SU-DHL-6 (cell line): ENCODE data around the gene MIDN.

Experiments
- EZH2phosphoT487 ChIP-seq: fragments of 200-600 bp; sonication (generic), shearing (Covaris generic); conservative IDR thresholded peaks from 2 replicates; pipeline ENCODE4 v1.6.1; 2018; ENCODE audit warnings: mild to moderate bottlenecking, antibody characterized with exemption, low read length, moderate library complexity, mixed read lengths
- TF ChIP-seq, protein P1 (sequence below): fragments of 200-600 bp; sonication (generic); IDR thresholded peaks from one replicate; pipeline ENCODE4 v1.5.1; 2017; ENCODE audit warnings: antibody characterized with exemption, mild to moderate bottlenecking, low read length, moderate library complexity; ENCODE audit not compliant: insufficient read depth, poor library complexity, severe bottlenecking

DNA sequence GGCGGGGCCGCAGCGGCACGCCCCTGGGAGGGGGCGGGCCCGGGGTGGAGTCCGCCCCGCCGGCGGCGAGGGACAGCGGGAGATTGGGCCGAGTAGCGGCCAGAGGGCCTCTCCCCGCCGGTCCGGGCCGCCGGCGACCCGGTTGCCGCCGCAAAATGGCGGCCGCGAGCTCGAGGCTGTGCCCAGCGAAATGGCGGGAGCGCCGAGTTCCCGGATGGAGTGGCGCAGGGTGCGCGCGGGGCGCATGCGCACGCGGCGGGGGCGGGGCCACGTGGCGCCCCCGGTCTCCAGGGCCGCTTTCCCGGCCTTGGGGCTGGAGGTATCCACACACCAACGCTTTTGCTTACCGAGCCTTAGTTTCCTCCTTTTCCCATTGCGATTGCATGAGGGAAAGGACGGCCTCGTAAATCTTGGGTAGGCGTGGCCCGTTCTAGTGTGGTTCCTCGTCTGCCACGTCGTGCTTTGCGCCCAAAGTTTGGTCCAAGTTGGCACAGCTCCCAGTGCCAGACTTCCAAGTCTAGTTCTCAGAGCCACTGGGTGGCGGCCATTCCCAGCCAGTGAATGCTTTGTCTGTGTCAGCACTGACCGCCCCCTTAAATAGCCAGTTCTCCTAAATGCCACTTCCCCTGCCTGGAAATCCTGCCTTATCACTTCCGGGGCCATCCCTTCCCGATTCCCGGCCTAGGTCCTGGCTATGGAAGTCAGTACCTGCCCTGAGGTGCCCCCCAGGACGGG lies 21.3 kb downstream of the MIDN start:
- TF ChIP-seq, protein P1, sequence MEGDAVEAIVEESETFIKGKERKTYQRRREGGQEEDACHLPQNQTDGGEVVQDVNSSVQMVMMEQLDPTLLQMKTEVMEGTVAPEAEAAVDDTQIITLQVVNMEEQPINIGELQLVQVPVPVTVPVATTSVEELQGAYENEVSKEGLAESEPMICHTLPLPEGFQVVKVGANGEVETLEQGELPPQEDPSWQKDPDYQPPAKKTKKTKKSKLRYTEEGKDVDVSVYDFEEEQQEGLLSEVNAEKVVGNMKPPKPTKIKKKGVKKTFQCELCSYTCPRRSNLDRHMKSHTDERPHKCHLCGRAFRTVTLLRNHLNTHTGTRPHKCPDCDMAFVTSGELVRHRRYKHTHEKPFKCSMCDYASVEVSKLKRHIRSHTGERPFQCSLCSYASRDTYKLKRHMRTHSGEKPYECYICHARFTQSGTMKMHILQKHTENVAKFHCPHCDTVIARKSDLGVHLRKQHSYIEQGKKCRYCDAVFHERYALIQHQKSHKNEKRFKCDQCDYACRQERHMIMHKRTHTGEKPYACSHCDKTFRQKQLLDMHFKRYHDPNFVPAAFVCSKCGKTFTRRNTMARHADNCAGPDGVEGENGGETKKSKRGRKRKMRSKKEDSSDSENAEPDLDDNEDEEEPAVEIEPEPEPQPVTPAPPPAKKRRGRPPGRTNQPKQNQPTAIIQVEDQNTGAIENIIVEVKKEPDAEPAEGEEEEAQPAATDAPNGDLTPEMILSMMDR = no peak
- TF ChIP-seq EZH2phosphoT487 = no peak
